GM21423 (cell line): ENCODE measurements around the gene ASAH2.

Experiments
- ATAC-seq: cut with Tn5 transposase; IDR thresholded peaks from one replicate; pipeline ENCODE4 v1.9.1; 2021; ENCODE audit warnings: mild to moderate bottlenecking, moderate library complexity; ENCODE audit not compliant: unreplicated experiment

The ASAH2 gene

GRCh38 chr10:50210876-50211275 is 40.4 kb downstream of the ASAH2 start:
- ATAC-seq, result no peak
